ENCODE measurements around the gene SLC9A8. TPM values are rescaled to one million over a fixed set of nuclear protein-coding genes. Genes with fewer than 3 reads are reported as not detected.

The SLC9A8 gene
- total and polyA plus RNA-seq, 7 donors, result 6.1 to 19.4 (median 10.6) TPM

DNA sequence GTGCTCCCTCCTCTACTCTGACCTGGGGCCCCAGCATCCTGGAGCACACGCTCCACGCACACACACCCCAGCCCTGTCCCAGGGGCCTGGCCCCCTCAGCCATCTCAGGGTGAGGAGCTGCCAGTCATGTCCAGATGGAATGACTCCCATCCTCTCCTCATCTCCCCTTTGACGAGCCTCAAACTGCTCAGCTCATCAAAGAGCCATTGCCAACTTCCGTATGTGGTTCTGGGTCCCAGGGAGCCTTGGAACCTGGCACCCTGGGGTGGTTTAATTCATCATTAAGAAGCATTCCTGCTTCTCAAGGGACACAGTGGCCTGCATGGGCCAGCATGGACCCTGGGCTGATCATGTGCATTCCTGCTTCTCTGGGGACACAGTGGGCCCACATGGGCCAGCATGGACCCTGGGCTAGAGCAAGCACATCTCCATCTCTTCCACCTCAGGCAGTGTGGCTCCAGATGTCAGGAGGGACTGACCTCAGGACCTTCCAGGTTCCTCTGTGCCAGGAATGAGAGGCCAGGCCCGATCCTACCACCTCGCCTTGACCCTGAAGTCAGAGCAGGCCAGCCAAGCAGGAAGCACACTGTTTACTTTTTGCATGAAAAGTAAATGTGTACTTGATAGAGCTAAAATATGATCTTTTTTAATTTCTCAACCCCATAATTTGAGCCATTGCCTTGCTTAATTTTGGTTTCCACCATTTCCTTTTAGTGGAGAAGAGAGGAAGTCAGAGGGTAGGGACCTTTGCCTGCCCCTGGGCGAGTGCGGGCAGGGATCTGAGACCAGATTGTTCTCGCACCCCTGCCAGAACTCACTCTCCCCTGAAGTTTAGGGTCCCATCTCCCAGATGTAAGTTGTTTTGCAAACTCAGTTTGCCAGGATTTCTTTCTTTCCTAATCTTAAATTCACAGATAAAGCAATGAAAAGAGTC, 76.6 kb downstream of the SLC9A8 start:
- ATAC-seq (no peak), DNase-seq (no peak)
- intact Hi-C loops (cut with DNase I), result loop anchor here (2.0 to 10.0 kb wide), 3 partner anchors 277 to 554 kb away; no protein-coding TSS in a partner anchor
- Histone ChIP-seq H3K9me3 (no peaks in the 10 kb centered on the region), H3K27ac (no peak overlapping the region), H3K27me3 (ENCODE audit: insufficient read depth in 3 of 3, low read length in 2 of 3) (no peaks in the 10 kb centered on the region), H3K36me3 (ENCODE audit: insufficient read depth in 1 of 2, low read depth in 1 of 2) (peaks cover 0 to 47% of the 10 kb centered on the region in 2 donors), H3K4me3 (no peak overlapping the region), H3K4me1 (peaks cover 10% of the 10 kb centered on the region)
- TF ChIP-seq, protein P1, sequence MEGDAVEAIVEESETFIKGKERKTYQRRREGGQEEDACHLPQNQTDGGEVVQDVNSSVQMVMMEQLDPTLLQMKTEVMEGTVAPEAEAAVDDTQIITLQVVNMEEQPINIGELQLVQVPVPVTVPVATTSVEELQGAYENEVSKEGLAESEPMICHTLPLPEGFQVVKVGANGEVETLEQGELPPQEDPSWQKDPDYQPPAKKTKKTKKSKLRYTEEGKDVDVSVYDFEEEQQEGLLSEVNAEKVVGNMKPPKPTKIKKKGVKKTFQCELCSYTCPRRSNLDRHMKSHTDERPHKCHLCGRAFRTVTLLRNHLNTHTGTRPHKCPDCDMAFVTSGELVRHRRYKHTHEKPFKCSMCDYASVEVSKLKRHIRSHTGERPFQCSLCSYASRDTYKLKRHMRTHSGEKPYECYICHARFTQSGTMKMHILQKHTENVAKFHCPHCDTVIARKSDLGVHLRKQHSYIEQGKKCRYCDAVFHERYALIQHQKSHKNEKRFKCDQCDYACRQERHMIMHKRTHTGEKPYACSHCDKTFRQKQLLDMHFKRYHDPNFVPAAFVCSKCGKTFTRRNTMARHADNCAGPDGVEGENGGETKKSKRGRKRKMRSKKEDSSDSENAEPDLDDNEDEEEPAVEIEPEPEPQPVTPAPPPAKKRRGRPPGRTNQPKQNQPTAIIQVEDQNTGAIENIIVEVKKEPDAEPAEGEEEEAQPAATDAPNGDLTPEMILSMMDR (IDR thresholded peaks at IDR 0.05), result no peak
- WGBS, 3 donors, result 79 to 86% (median 85%) methylated on average over 9 of the region's 9 CpGs

DNA sequence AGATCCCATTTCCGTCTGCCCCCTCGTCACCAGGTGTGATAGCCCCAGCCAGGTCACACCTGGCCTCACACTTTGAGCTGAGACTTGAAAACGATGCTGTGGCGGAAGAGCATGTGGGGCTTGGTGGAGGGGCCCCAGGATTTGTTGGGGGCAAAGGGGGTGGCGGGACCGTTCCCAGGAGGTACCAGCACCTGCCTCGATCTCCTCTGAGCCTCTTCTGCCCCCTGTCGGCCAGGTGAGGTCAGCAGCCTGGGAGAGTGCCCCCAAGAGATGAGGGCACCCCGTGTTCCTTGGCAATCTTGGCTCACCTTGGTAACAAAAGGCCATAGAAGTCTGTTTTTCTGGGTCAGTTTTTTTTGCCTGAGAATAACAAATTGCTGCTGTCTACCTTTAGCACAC, 77.3 kb downstream of the SLC9A8 start:
- DNase-seq (no peak), ATAC-seq (no peak)
- intact Hi-C loops (cut with DNase I), result loop anchor here (2.0 to 10.0 kb wide), 3 partner anchors 278 to 555 kb away; no protein-coding TSS in a partner anchor
- peaks cover 0 to 40% of the 10 kb centered on the region in 2 donors for H3K36me3 ChIP-seq (ENCODE audit: insufficient read depth in 1 of 2, low read depth in 1 of 2)
- no peaks in the 10 kb centered on the region for H3K27me3 ChIP-seq (ENCODE audit: insufficient read depth in 3 of 3, low read length in 2 of 3)
- peaks cover 10% of the 10 kb centered on the region for H3K4me1 ChIP-seq
- no peak overlapping the region for H3K27ac ChIP-seq
- no peak overlapping the region for H3K4me3 ChIP-seq
- TF ChIP-seq, protein P1 (IDR thresholded peaks at IDR 0.05), result no peak
- H3K9me3 ChIP-seq, result no peaks in the 10 kb centered on the region
- WGBS, 3 donors, result 68 to 79% (median 79%) methylated on average over 9 of the region's 9 CpGs

DNA sequence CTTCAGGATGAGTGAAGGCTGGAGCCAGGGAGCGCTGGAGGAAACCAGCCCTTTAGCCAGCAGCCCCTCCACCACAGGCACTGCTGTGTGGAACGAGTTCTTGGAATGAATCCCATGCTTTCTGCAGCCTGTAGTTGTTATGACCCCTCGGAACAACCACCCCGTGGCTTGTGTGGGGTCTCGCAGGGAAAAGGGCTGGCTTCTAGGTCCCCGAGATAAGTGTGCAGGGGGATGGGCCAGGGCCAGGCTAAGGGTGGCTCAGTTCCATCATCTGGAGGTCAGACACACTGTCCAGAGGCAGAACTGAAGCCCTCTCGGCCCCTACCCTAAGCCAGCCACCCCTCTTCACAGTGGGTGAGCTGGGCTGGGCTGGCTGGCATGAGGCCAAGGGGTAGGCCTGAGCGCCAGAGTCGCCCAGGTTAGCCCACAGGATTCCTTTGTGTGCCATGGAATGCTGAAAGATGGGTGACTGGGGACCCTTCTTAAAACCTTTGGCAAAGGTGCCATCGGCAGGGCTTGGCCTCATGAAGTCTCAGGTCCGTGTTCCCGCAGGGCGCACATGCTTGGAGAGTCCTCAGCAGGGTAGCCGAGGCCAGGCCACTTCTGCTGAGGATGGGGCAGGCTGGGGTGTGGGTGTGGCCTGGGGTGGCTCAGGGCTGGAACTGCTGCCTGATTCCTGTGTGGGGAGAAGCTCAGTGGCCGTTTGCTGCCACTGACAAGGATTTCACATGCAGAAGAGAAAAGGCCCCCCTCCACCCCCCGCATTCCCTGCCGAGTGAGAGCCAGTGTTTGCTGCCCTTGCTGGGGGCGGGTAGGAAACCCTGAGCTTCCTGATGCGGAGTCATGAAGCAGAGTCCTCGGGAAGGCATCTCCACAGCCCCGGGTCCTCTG, 78.1 kb downstream of the SLC9A8 start:
- Histone ChIP-seq H3K4me3 (no peak overlapping the region), H3K9me3 (no peaks in the 10 kb centered on the region), H3K36me3 (ENCODE audit: insufficient read depth in 1 of 2, low read depth in 1 of 2) (peaks cover 0 to 32% of the 10 kb centered on the region in 2 donors), H3K27ac (no peak overlapping the region), H3K4me1 (peaks cover 10% of the 10 kb centered on the region), H3K27me3 (ENCODE audit: insufficient read depth in 3 of 3, low read length in 2 of 3) (no peaks in the 10 kb centered on the region)
- ATAC-seq (no peak), DNase-seq (no peak)
- TF ChIP-seq, protein P1 (IDR thresholded peaks at IDR 0.05), result no peak
- WGBS, 3 donors, result 68 to 75% (median 72%) methylated on average over 21 of the region's 21 CpGs
- intact Hi-C loops (cut with DNase I), result no loop called here

DNA sequence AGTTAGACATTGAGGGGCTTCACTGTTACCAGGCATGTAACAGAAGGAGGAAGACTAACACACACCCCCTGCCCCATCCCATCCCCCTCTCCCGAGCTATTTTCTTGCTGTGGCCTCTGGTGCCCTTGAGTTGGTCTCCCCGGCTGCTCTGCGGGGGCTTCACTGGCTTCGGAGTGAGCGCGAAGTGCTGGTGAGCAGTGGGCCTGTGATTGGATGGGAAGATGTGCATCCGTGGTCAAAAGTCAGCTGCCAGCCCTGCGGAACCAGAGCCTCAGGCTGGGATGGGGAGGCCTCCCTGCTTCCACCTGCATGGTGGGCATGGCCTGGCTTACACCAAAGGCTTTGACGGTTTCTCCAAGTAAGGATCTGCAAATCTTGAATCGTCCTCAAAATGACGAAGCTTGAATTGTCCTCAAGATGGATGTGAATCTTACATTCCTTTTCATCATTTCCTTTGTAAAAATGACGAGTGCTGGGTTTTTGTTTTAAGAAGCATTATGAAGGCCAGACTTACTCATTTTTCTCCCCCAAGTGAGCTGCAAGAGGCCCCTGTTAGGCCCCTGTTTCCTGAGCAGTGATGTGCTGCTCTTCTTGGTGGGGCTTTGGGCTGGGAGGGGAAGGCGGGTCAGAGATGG, 79.0 kb downstream of the SLC9A8 start:
- 88 to 92% (median 91%) methylated on average over 13 of the region's 13 CpGs for WGBS, 3 donors
- intact Hi-C loops (cut with DNase I), result no loop called here
- H3K4me1 ChIP-seq, result peaks cover 10% of the 10 kb centered on the region
- H3K36me3 ChIP-seq (ENCODE audit: insufficient read depth in 1 of 2, low read depth in 1 of 2), result peaks cover 0 to 24% of the 10 kb centered on the region in 2 donors
- no peaks in the 10 kb centered on the region for H3K9me3 ChIP-seq
- ATAC-seq (no peak), DNase-seq (no peak)
- no peaks in the 10 kb centered on the region for H3K27me3 ChIP-seq (ENCODE audit: insufficient read depth in 3 of 3, low read length in 2 of 3)
- no peak overlapping the region for H3K27ac ChIP-seq
- TF ChIP-seq, protein P1 (IDR thresholded peaks at IDR 0.05), result no peak
- H3K4me3 ChIP-seq, result no peak overlapping the region
